Vagina (tissue), 2 donors: ENCODE data around the gene HINT1.

ENCODE experiments used
- CTCF ChIP-seq, 3 experiments: fragments of 450-650 bp in 2 of 3; fragments of 200-600 bp in 1 of 3; sonication (generic) in 1 of 3; IDR thresholded peaks; one replicate each; pipeline ENCODE4 v1.5.1; 2017 to 2019; ENCODE audit warnings: antibody characterized with exemption in 3 of 3, mild to moderate bottlenecking in 2 of 3, moderate library complexity in 2 of 3
- POLR2A ChIP-seq, 2 donors: fragments of 450-650 bp; IDR thresholded peaks; one replicate each; pipeline ENCODE4 v1.6.1; 2017; ENCODE audit warnings: antibody characterized with exemption in 2 of 2, mild to moderate bottlenecking in 2 of 2, moderate library complexity in 2 of 2

GRCh38 chr5:131148835-131149234, 16.2 kb downstream of the HINT1 start:
- TF ChIP-seq CTCF (IDR thresholded peaks at IDR 0.05) (no peak), POLR2A (IDR thresholded peaks at IDR 0.05) (no peak)
